SU-DHL-6 (cell line): ENCODE results near the gene AGAP1.

Source experiments
- H2AFZ ChIP-seq: fragments of 200-600 bp; sonication (generic); 2 replicates; pipeline ENCODE4 v1.6.1; 2014; ENCODE audit warnings: low read depth, mild to moderate bottlenecking, moderate library complexity, mixed read lengths, antibody characterized with exemption, low read length; ENCODE audit not compliant: severe bottlenecking
- H3F3A ChIP-seq: fragments of 200-600 bp; shearing (Covaris generic); 2 replicates; pipeline ENCODE4 v1.6.0; 2016; ENCODE audit warnings: antibody characterized with exemption, mild to moderate bottlenecking; ENCODE audit not compliant: insufficient read depth
- H3K27ac ChIP-seq: fragments of 200-600 bp; sonication (generic); 2 replicates; pipeline ENCODE4 v1.5.1; 2016; ENCODE audit warnings: low read depth, mild to moderate bottlenecking, low read length, moderate library complexity, mixed read lengths
- H3K27me3 ChIP-seq: fragments of 200-600 bp; sonication (generic), shearing (Covaris generic); 2 replicates; pipeline ENCODE4 v1.6.0; 2014; ENCODE audit warnings: mild to moderate bottlenecking, low read length
- H3K36me3 ChIP-seq: fragments of 200-600 bp; sonication (generic); 2 replicates; pipeline ENCODE4 v1.6.1; 2014; ENCODE audit warnings: mild to moderate bottlenecking, low read length, mixed read lengths
- H3K4me2 ChIP-seq: fragments of 300-600, 200-600 bp; shearing (Covaris generic), sonication (generic); 2 replicates; pipeline ENCODE4 v1.6.0; 2014; ENCODE audit warnings: low read length, low read depth, mild to moderate bottlenecking; ENCODE audit not compliant: poor library complexity, severe bottlenecking
- H3K4me3 ChIP-seq: fragments of 200-600 bp; sonication (generic); 2 replicates; pipeline ENCODE4 v1.5.1; 2014; ENCODE audit warnings: antibody characterized with exemption, low read length, mild to moderate bottlenecking, mixed read lengths; ENCODE audit not compliant: insufficient read depth, poor library complexity, severe bottlenecking
- H3K79me2 ChIP-seq: fragments of 200-600 bp; sonication (generic); 2 replicates; pipeline ENCODE4 v1.6.1; 2014; ENCODE audit warnings: mild to moderate bottlenecking, low read length, moderate library complexity; ENCODE audit not compliant: insufficient read depth
- H3K9ac ChIP-seq: fragments of 200-600 bp; sonication (generic); 2 replicates; pipeline ENCODE4 v1.7.0; 2014; ENCODE audit warnings: mild to moderate bottlenecking, low read length
- H3K9me2 ChIP-seq: fragments of 200-600 bp; sonication (generic); replicated peaks from 2 replicates; pipeline ENCODE4 v1.6.1; 2014; ENCODE audit warnings: low read length; ENCODE audit not compliant: insufficient read depth
- H3K9me3 ChIP-seq: fragments of 200-600 bp; sonication (generic); 2 replicates; pipeline ENCODE4 v1.6.1; 2014; ENCODE audit warnings: low read length, mixed read lengths; ENCODE audit not compliant: insufficient read depth
- H4K20me1 ChIP-seq: fragments of 200-600 bp; sonication (generic); 2 replicates; pipeline ENCODE4 v1.6.1; 2014; ENCODE audit warnings: low read depth, mild to moderate bottlenecking, antibody characterized with exemption, low read length, moderate library complexity, mixed read lengths
- EZH2phosphoT487 ChIP-seq: fragments of 200-600 bp; sonication (generic), shearing (Covaris generic); conservative IDR thresholded peaks from 2 replicates; pipeline ENCODE4 v1.6.1; 2018; ENCODE audit warnings: mild to moderate bottlenecking, antibody characterized with exemption, low read length, moderate library complexity, mixed read lengths
- TF ChIP-seq, protein P1 (sequence below): fragments of 200-600 bp; sonication (generic); IDR thresholded peaks from one replicate; pipeline ENCODE4 v1.5.1; 2017; ENCODE audit warnings: antibody characterized with exemption, mild to moderate bottlenecking, low read length, moderate library complexity; ENCODE audit not compliant: insufficient read depth, poor library complexity, severe bottlenecking

Gene AGAP1

DNA sequence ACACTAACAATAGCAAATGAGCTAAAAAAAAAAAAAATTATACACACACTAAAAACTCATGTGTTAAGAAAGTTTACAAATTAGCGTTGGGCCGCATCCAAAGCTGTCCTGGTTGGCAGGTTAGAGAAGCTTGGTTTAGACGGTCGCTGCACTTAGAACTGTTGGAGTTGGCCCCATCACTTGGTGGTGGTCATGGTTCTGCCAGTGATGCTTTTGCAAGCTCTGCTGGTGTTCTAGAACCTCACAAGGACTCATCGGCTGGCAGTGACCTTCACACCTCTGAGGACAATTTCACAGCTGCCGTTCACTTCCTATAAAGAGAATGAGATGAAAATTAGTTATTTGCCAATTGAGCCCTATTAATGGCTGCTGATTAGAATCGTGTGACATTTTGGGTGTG, 229.0 kb downstream of the AGAP1 start:
- H3K4me2 ChIP-seq = no peak overlapping the region
- H2AFZ ChIP-seq = no peak overlapping the region
- no peaks in the 10 kb centered on the region for H3F3A ChIP-seq
- no peak for TF ChIP-seq EZH2phosphoT487
- TF ChIP-seq, protein P1, sequence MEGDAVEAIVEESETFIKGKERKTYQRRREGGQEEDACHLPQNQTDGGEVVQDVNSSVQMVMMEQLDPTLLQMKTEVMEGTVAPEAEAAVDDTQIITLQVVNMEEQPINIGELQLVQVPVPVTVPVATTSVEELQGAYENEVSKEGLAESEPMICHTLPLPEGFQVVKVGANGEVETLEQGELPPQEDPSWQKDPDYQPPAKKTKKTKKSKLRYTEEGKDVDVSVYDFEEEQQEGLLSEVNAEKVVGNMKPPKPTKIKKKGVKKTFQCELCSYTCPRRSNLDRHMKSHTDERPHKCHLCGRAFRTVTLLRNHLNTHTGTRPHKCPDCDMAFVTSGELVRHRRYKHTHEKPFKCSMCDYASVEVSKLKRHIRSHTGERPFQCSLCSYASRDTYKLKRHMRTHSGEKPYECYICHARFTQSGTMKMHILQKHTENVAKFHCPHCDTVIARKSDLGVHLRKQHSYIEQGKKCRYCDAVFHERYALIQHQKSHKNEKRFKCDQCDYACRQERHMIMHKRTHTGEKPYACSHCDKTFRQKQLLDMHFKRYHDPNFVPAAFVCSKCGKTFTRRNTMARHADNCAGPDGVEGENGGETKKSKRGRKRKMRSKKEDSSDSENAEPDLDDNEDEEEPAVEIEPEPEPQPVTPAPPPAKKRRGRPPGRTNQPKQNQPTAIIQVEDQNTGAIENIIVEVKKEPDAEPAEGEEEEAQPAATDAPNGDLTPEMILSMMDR = no peak
- no peaks in the 10 kb centered on the region for H3K9me3 ChIP-seq
- H4K20me1 ChIP-seq = no peaks in the 10 kb centered on the region
- no peaks in the 10 kb centered on the region for H3K36me3 ChIP-seq
- H3K4me3 ChIP-seq = no peak overlapping the region
- no peaks in the 10 kb centered on the region for H3K9me2 ChIP-seq
- no peaks in the 10 kb centered on the region for H3K27me3 ChIP-seq
- no peaks in the 10 kb centered on the region for H3K79me2 ChIP-seq
- H3K9ac ChIP-seq = no peak overlapping the region
- H3K27ac ChIP-seq = no peak overlapping the region

DNA sequence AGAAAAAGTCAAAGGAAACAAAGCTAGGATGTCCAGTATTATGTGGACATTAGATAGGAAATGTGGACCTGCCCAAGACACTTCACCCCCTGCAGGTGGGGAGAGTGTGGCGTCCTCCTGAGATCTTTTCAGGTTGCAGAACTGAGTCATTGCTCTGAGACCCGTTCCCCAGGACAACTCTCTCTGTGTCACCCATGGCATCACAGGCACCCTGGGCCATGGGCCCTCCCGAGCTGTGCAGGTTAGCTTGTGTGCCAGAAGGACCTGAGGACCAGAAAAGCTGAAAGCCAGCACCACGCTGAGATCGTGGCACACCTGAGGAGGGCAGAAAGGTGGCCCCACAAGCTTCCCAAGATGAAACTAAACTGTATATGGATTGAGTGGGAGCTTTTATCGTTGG, 229.5 kb downstream of the AGAP1 start:
- Histone ChIP-seq H3K79me2 (no peaks in the 10 kb centered on the region), H3K9me2 (no peaks in the 10 kb centered on the region), H3K4me3 (no peak overlapping the region), H3K27me3 (no peaks in the 10 kb centered on the region), H3F3A (no peaks in the 10 kb centered on the region), H3K4me2 (no peak overlapping the region), H3K36me3 (no peaks in the 10 kb centered on the region), H3K9ac (no peak overlapping the region), H2AFZ (no peak overlapping the region), H3K27ac (no peak overlapping the region), H4K20me1 (no peaks in the 10 kb centered on the region), H3K9me3 (no peaks in the 10 kb centered on the region)
- no peak for TF ChIP-seq EZH2phosphoT487
- TF ChIP-seq, protein P1 = no peak

DNA sequence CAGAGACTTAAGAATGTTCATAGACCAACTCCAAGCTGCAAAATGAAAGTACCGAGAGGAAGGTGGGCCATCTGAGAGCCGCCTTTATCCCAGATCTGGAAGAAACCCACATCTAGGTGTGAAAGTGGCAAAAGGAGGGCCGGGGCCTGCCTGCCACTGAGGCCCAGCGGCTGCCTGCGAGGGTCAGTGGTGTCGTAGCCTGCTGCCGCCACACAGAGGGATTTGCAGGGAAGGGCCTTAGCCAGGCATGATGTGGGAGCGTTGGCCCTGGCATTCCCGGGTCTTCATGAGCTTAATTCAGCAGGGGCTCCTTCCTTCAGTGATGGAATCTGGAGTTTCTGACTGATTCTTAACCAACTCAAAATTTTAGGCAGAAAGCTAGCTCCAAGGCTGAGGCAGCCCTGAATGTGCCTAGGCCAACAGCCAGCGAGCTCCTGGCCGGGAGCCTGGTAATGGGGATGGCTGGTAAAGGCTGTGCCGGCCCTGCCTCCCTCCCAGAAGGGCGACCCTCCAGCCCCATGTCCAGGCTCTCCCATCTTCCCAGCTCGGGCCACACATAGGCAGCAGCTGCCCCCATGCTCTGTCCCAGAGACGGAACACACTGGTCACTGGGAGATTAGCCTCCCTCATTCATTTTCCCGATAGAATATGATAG, 230.1 kb downstream of the AGAP1 start:
- Histone ChIP-seq H3K9ac (no peak overlapping the region), H3K4me2 (no peak overlapping the region), H3K27ac (no peak overlapping the region), H4K20me1 (no peaks in the 10 kb centered on the region), H3F3A (no peaks in the 10 kb centered on the region), H3K27me3 (no peaks in the 10 kb centered on the region), H3K4me3 (no peak overlapping the region), H2AFZ (no peak overlapping the region), H3K9me3 (no peaks in the 10 kb centered on the region), H3K36me3 (no peaks in the 10 kb centered on the region), H3K9me2 (no peaks in the 10 kb centered on the region), H3K79me2 (no peaks in the 10 kb centered on the region)
- TF ChIP-seq EZH2phosphoT487 = no peak
- TF ChIP-seq, protein P1 = no peak
